Adrenal gland (tissue), 5 donors: Measurements from ENCODE around the gene UGT1A9.

Experiments used
- CTCF ChIP-seq, 6 experiments: fragments of 450-650 bp in 4 of 6; fragments of 200-600 bp in 2 of 6; sonication (generic) in 1 of 6; IDR thresholded peaks; 1 replicate in 5 of 6; 2 replicates in 1 of 6; pipeline versions ENCODE4 v1.5.1 to v1.8.0; 2016 to 2021; ENCODE audit warnings: antibody characterized with exemption in 6 of 6, mild to moderate bottlenecking in 2 of 6, moderate library complexity in 1 of 6
- POLR2A ChIP-seq, 2 donors: fragments of 450-650 bp; IDR thresholded peaks; one replicate each; pipeline ENCODE4 v1.6.1; 2017; ENCODE audit warnings: antibody characterized with exemption in 2 of 2, mild to moderate bottlenecking in 2 of 2, moderate library complexity in 1 of 2
- donor health status: DM: no; HTN: no; CAD: no.

GRCh38 chr2:233686928-233687327 lies 15.2 kb downstream of the UGT1A9 start:
- TF ChIP-seq CTCF (IDR thresholded peaks at IDR 0.05), result no peak
- no peak for TF ChIP-seq POLR2A (IDR thresholded peaks at IDR 0.05)
